ENCODE results near the gene VAMP7. TPM values are rescaled to one million over a fixed set of nuclear protein-coding genes. Genes with fewer than 3 reads are reported as not detected.

Gene VAMP7
- total and polyA plus RNA-seq, 9 of the 15 experiments (the other 6 are each of a cell fraction or from before 2014, with no cell fraction given): 38.4 to 100 (median 67.7) TPM

DNA sequence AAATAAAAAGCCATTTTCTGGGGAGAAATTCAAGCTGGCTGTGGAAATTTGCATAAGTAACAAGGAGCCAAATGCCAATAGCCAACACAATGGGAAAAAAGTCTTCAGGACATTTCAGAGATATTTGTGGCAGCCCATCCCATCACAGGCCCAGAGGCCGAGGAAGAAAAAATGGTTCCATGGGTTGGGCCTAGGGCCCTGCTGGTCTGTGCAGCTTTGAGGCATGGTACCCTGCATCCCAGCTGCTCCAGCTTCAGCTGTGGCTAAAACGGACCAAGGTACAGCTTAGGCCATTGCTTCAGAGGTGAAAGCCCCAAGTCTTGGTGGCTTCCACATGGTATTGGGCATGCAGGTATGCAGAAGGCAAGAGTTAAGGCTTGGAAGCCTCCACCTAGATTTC lies 102.2 kb downstream of the VAMP7 start:
- ChIA-PET CTCF (ENCODE audit: low intra/inter-chr PET ratio) (no interaction called here), POLR2A (no interaction called here)
- Histone ChIP-seq H3K4me2 (ENCODE audit: insufficient read depth, low read length) (no peak overlapping the region), H3K4me1 (replicated peaks in 1 of 2; ENCODE audit: control insufficient read depth in 2 of 2, insufficient read depth in 2 of 2, low read length in 2 of 2) (no peaks in the 10 kb centered on the region; a peak in 1 of 5 replicates), H3K79me2 (ENCODE audit: control insufficient read depth, insufficient read depth, low read length) (no peaks in the 10 kb centered on the region), H3K9me3 (replicated peaks; ENCODE audit: control insufficient read depth, insufficient read depth, low read depth, low read length) (no peaks in the 10 kb centered on the region; the same call in 1 of the 2 replicates), H3K4me3 (no peak overlapping the region), H3K9ac (ENCODE audit: insufficient read depth in 1 of 2, low read depth in 2 of 2, low read length in 2 of 2) (no peak overlapping the region), H2AFZ (ENCODE audit: low read depth, low read length) (no peak overlapping the region), H3K27ac (ENCODE audit: extremely low read depth, low read depth, low read length) (no peak overlapping the region), H3K36me3 (ENCODE audit: control insufficient read depth, insufficient read depth, low read length) (no peaks in the 10 kb centered on the region), H3K27me3 (ENCODE audit: control insufficient read depth in 2 of 2, insufficient read depth in 2 of 2, low read length in 2 of 2) (no peaks in the 10 kb centered on the region), H3K9me1 (ENCODE audit: control insufficient read depth, insufficient read depth, low read length) (no peaks in the 10 kb centered on the region), H4K20me1 (replicated peaks; ENCODE audit: control insufficient read depth, insufficient read depth, low read length) (no peaks in the 10 kb centered on the region)
- no CpG with 5 or more reads among the region's 2 CpGs for WGBS (ENCODE audit: insufficient coverage, low coverage, missing lambda C conversion rate)
- intact Hi-C loops (cut with micrococcal nuclease): no loop called here
- FAIRE-seq: no peak
- TF ChIP-seq, protein P1, sequence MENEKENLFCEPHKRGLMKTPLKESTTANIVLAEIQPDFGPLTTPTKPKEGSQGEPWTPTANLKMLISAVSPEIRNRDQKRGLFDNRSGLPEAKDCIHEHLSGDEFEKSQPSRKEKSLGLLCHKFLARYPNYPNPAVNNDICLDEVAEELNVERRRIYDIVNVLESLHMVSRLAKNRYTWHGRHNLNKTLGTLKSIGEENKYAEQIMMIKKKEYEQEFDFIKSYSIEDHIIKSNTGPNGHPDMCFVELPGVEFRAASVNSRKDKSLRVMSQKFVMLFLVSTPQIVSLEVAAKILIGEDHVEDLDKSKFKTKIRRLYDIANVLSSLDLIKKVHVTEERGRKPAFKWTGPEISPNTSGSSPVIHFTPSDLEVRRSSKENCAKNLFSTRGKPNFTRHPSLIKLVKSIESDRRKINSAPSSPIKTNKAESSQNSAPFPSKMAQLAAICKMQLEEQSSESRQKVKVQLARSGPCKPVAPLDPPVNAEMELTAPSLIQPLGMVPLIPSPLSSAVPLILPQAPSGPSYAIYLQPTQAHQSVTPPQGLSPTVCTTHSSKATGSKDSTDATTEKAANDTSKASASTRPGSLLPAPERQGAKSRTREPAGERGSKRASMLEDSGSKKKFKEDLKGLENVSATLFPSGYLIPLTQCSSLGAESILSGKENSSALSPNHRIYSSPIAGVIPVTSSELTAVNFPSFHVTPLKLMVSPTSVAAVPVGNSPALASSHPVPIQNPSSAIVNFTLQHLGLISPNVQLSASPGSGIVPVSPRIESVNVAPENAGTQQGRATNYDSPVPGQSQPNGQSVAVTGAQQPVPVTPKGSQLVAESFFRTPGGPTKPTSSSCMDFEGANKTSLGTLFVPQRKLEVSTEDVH (IDR thresholded peaks at IDR 0.05; ENCODE audit: low read depth, partially characterized antibody): no peak
- TF ChIP-seq, protein P2, sequence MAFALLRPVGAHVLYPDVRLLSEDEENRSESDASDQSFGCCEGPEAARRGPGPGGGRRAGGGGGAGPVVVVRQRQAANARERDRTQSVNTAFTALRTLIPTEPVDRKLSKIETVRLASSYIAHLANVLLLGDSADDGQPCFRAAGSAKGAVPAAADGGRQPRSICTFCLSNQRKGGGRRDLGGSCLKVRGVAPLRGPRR (CRISPR knock-in tag; IDR thresholded peaks at IDR 0.05): no peak
- TF ChIP-seq SETDB1 (IDR thresholded peaks at IDR 0.05; ENCODE audit: low read length): no peak
- no peak for TF ChIP-seq ZEB2 (IDR thresholded peaks at IDR 0.05)
- TF ChIP-seq, protein P3, sequence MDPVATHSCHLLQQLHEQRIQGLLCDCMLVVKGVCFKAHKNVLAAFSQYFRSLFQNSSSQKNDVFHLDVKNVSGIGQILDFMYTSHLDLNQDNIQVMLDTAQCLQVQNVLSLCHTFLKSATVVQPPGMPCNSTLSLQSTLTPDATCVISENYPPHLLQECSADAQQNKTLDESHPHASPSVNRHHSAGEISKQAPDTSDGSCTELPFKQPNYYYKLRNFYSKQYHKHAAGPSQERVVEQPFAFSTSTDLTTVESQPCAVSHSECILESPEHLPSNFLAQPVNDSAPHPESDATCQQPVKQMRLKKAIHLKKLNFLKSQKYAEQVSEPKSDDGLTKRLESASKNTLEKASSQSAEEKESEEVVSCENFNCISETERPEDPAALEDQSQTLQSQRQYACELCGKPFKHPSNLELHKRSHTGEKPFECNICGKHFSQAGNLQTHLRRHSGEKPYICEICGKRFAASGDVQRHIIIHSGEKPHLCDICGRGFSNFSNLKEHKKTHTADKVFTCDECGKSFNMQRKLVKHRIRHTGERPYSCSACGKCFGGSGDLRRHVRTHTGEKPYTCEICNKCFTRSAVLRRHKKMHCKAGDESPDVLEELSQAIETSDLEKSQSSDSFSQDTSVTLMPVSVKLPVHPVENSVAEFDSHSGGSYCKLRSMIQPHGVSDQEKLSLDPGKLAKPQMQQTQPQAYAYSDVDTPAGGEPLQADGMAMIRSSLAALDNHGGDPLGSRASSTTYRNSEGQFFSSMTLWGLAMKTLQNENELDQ (CRISPR knock-in tag; IDR thresholded peaks at IDR 0.05; ENCODE audit: borderline replicate concordance): no peak
- TF ChIP-seq, protein P4, sequence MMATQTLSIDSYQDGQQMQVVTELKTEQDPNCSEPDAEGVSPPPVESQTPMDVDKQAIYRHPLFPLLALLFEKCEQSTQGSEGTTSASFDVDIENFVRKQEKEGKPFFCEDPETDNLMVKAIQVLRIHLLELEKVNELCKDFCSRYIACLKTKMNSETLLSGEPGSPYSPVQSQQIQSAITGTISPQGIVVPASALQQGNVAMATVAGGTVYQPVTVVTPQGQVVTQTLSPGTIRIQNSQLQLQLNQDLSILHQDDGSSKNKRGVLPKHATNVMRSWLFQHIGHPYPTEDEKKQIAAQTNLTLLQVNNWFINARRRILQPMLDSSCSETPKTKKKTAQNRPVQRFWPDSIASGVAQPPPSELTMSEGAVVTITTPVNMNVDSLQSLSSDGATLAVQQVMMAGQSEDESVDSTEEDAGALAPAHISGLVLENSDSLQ (IDR thresholded peaks at IDR 0.05): no peak
- no peak for TF ChIP-seq TEAD4 (IDR thresholded peaks at IDR 0.05; ENCODE audit: low read length)
- TF ChIP-seq TEAD4 (CRISPR knock-in tag; IDR thresholded peaks at IDR 0.05; ENCODE audit: borderline replicate concordance): no peak
- TF ChIP-seq MYNN (IDR thresholded peaks at IDR 0.05): no peak
- TF ChIP-seq MYNN (CRISPR knock-in tag; IDR thresholded peaks at IDR 0.05): no peak
- TF ChIP-seq HSF4 (CRISPR knock-in tag; IDR thresholded peaks at IDR 0.05; ENCODE audit: borderline replicate concordance): no peak
- no peak for TF ChIP-seq CCNT2 (IDR thresholded peaks at IDR 0.05; ENCODE audit: borderline replicate concordance, extremely low read depth, insufficient read length, low read depth, low read length)
- no peak for TF ChIP-seq FOXA3 (CRISPR knock-in tag; conservative IDR thresholded peaks at IDR 0.05 in 1 of 2, IDR thresholded peaks at IDR 0.05 in 1 of 2)
- in situ Hi-C loops (cut with MboI): no loop called here
- no peak for ATAC-seq
- no TSS peak for BruUV-seq (replicated peaks)
- no peak for DNase-seq (ENCODE audit: extremely low read depth in 1 of 4, low spot score in 3 of 4)
